IgD-negative memory B cell (primary cell): ENCODE measurements around the gene NOTUM. TPM values are rescaled to one million over a fixed set of nuclear protein-coding genes. Genes with fewer than 3 reads are reported as not detected.

ENCODE experiments used
- H3K27ac Mint-ChIP-seq, 3 donors: one replicate each; pipeline ENCODE4 v1.8.0; 2020 to 2022; ENCODE audit warnings: mild to moderate bottlenecking in 3 of 3, mixed read lengths in 3 of 3, moderate library complexity in 1 of 3
- H3K27me3 Mint-ChIP-seq: one replicate; pipeline ENCODE4 v1.8.0; 2021; ENCODE audit warnings: mixed read lengths
- H3K36me3 Mint-ChIP-seq: one replicate; pipeline ENCODE4 v1.8.0; 2020; ENCODE audit warnings: mild to moderate bottlenecking, mixed read lengths
- H3K4me1 Mint-ChIP-seq, 3 donors: one replicate each; pipeline ENCODE4 v1.8.0; 2020 to 2022; ENCODE audit warnings: mixed read lengths in 3 of 3, mild to moderate bottlenecking in 1 of 3
- H3K4me3 Mint-ChIP-seq, 4 donors: one replicate each; pipeline ENCODE4 v1.8.0; 2020 to 2022; ENCODE audit warnings: mild to moderate bottlenecking in 4 of 4, mixed read lengths in 4 of 4, moderate library complexity in 3 of 4
- H3K9me3 Mint-ChIP-seq, 3 donors: one replicate each; pipeline ENCODE4 v1.8.0; 2020 to 2021; ENCODE audit warnings: mixed read lengths in 3 of 3, mild to moderate bottlenecking in 1 of 3
- polyA plus RNA-seq: library from polyadenylated mRNA; unstranded; fragments of 300-500 nt; fragmentation: Illumina TruSeq; gene quantifications from one replicate; pipeline ENCODE4 v1.2.3, GENCODE V29; 2021

NOTUM gene
- polyA plus RNA-seq, 1 donor from 2014 or later: not detected

DNA sequence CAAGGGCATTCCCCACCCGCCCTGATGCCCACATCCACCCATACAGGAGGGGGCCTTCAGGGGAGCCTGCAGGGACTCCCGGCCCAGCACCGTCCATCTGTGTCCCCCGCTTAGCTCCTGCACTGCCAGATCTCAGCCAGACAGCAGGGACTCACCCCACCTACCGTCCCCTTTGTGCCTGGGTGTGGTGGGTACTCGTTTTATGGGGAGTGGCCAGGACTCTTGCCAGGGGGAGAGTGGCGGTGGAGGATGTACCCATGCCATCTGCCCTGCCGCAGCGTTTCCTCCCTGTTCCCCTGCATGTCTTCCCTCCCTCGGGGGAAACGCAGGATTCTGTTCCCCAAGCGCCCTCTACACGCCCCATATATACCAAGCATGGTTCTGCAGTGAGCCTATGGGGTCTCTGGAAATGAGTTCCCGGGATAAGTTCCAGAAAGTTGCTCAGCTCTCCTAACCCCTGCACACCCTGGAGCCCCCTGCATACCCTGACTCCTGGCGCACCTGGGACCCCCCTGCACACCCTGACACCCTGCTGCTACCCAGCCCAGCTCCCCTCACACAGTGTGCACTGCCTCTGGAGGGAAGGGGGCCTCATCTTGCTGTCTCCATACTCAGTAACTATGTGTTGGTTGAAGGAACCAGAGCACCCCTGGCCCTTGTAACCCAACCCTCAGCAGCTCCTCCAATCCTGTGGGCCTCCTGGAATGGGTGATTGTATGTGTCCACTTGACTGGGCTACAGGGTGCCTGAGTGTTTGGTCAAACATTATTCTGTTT lies 29.2 kb downstream of the NOTUM start:
- no peaks in the 10 kb centered on the region for H3K9me3 Mint-ChIP-seq
- peaks cover 0 to 3% (median 0%) of the 10 kb centered on the region in 3 donors for H3K4me1 Mint-ChIP-seq
- peak overlapping the region in 1 of 4 donors; percentile 71 for H3K4me3 Mint-ChIP-seq
- H3K36me3 Mint-ChIP-seq: no peaks in the 10 kb centered on the region
- peak overlapping the region in 1 of 3 donors; percentile 25 for H3K27ac Mint-ChIP-seq
- H3K27me3 Mint-ChIP-seq: peaks cover 8% of the 10 kb centered on the region

DNA sequence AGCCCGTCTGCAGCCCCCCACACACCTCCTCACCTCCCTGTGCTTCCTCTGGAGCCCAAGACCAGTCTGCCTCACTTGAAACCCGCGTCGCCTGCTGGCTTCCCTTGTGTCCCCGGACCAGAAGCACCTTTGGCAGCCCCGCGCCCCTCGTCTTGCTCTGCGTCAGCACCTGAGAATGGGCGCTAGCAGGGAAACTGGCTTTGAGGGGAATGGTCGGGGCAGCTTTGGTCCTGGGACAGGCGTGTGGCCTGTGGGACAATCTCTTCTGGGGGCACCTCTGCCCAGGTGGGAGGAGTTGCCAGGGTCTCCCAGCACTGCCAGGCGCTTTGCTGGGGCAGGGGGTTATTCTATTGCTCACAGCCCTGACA lies 29.8 kb downstream of the NOTUM start:
- H3K4me3 Mint-ChIP-seq: peak overlapping the region in 1 of 4 donors; percentile 71
- H3K9me3 Mint-ChIP-seq: no peaks in the 10 kb centered on the region
- peaks cover 8% of the 10 kb centered on the region for H3K27me3 Mint-ChIP-seq
- peak overlapping the region in 2 of 3 donors; percentile 23 to 87 for H3K27ac Mint-ChIP-seq
- no peaks in the 10 kb centered on the region for H3K36me3 Mint-ChIP-seq
- H3K4me1 Mint-ChIP-seq: peaks cover 4 to 6% (median 5%) of the 10 kb centered on the region in 3 donors

DNA sequence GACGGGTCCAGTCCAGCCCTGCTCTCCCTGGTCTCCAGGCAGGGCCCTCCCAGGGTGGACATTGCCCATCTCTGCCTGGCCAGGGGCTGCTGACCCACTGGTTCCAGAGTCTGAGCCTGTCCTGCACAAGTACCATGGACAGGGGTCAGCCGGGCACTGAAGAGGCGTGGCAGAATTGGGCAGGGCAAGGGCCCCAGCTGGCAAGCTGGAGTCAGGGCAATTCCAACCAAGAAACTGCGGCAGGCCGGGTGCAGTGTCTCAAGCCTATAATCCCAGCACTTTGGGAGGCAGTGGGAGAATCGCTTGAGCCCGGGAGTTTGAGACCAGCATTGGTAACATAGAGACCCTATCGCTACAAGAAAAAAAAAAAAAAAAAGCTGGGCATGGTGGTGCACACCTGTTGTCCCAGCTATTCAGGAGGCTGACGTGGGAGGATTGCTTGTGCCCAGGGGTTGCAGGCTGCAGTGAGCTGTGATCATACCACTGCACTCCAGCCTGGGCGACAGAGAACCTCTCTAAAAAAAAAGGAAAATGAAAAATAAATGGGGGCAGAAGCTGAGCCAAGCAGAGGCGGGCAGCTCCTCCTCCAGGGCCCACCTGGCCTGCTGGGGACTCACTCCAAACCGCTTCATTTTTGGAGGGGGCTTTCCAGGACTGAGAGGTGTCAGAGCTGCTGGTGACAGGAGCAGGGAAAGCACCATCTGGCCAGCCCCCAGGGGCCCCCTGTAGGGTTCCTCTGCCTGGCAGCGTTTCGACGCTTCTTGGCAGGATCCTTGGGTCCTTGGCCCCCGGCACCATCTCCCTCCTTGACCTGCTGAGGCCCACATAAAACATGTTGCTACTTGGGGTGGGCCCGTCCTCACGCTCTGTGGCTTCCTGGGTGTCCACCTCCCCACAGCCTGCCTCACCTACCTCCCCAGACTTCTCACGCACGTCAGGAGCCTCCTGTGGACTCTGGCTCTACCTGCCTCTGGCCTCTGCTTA lies 30.6 kb downstream of the NOTUM start:
- H3K27me3 Mint-ChIP-seq: peaks cover 8% of the 10 kb centered on the region
- no peaks in the 10 kb centered on the region for H3K9me3 Mint-ChIP-seq
- H3K4me1 Mint-ChIP-seq: peaks cover 6 to 8% (median 6%) of the 10 kb centered on the region in 3 donors
- peak overlapping the region in 1 of 3 donors; percentile 87 for H3K27ac Mint-ChIP-seq
- peak overlapping the region in 1 of 4 donors; percentile 71 for H3K4me3 Mint-ChIP-seq
- no peaks in the 10 kb centered on the region for H3K36me3 Mint-ChIP-seq

DNA sequence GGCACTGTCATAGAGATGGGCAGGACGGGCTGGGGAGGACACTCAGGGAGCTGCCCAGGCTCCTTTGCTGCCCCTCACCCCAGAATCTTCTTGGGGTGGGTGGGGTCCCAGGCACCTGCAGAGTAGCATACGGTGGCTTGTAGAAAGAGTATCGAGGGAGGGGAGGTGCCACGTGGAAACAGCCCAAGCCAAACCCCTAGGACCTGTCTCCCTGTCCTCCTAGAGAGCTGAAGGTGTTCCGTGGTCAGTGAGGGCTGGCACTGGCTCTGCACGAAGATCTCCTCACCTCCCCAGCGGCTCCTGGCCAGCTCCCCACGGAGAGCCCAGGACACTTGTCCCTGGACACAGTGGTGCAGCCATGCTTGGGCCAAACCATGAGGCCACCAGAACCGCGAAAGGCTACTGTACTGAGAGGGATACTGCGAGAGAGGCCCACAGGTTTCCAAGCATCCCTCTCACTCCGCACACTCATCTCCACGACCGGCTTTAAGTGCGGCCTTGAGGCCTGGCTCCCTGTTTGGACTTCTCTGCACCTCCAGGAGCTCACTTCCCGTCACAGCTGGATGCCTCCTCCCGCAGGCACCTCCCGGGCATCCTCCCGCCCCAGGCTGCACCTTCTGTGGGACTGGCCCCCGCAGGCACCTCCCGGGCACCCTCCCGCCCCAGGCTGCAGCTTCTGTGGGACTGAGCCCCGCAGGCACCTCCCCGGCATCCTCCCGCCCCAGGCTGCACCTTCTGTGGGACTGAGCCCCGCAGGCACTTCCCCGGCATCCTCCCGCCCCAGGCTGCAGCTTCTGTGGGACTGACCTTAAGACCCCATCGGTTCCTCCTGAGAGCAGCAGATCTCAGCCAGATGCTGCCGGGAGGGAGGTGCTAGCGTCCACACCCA lies 31.5 kb downstream of the NOTUM start:
- H3K4me3 Mint-ChIP-seq: peak overlapping the region in 3 of 4 donors; percentile 43 to 49 (median 44)

DNA sequence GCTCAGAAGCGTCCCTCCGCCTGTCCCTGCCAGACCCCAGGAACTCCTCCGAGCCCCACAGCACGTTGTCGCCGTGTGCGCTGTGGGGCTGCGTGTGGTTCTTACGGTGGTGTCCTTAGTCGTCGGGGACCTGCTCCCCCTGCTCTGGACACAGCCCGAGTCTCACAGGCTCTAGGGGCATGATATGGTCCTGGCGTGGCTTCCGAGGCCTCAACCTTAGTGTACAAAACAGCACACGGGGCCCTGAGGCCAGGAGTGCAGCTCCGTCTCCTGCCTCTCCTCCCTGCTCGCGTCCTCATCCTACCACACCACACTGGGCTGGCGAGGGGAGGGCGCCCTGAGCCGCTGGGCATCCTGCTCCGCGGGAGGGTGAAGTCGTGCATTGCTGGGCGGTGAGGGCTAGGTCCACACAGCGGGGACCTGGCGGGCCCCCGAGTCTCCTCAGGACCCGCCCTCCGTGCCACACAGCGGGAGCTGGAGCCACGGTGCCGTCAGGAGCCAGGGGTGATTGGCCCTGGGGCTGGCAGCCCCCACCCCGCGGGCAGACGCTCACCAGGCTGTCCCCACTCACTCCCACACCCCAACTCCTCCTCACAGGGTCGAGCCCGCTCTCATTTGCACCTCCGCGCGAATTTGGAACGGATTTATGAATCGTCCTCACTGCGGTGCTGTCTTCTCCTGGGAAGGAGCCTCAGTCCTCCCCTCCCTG lies 32.3 kb downstream of the NOTUM start:
- peak overlapping the region in 1 of 3 donors; percentile 86 for H3K27ac Mint-ChIP-seq
- H3K4me1 Mint-ChIP-seq: peaks cover 4 to 10% (median 6%) of the 10 kb centered on the region in 3 donors
- H3K9me3 Mint-ChIP-seq: no peaks in the 10 kb centered on the region
- peak overlapping the region; percentile 44 to 82 (median 62) for H3K4me3 Mint-ChIP-seq
- no peaks in the 10 kb centered on the region for H3K36me3 Mint-ChIP-seq
- H3K27me3 Mint-ChIP-seq: peaks cover 8% of the 10 kb centered on the region

More for the DNA sequence above, 31.5 kb downstream of the NOTUM start:
- H3K27me3 Mint-ChIP-seq: peaks cover 8% of the 10 kb centered on the region
- H3K4me1 Mint-ChIP-seq: peaks cover 6 to 9% (median 6%) of the 10 kb centered on the region in 3 donors
- peak overlapping the region in 1 of 3 donors; percentile 86 for H3K27ac Mint-ChIP-seq
- H3K36me3 Mint-ChIP-seq: no peaks in the 10 kb centered on the region
- H3K9me3 Mint-ChIP-seq: no peaks in the 10 kb centered on the region

DNA sequence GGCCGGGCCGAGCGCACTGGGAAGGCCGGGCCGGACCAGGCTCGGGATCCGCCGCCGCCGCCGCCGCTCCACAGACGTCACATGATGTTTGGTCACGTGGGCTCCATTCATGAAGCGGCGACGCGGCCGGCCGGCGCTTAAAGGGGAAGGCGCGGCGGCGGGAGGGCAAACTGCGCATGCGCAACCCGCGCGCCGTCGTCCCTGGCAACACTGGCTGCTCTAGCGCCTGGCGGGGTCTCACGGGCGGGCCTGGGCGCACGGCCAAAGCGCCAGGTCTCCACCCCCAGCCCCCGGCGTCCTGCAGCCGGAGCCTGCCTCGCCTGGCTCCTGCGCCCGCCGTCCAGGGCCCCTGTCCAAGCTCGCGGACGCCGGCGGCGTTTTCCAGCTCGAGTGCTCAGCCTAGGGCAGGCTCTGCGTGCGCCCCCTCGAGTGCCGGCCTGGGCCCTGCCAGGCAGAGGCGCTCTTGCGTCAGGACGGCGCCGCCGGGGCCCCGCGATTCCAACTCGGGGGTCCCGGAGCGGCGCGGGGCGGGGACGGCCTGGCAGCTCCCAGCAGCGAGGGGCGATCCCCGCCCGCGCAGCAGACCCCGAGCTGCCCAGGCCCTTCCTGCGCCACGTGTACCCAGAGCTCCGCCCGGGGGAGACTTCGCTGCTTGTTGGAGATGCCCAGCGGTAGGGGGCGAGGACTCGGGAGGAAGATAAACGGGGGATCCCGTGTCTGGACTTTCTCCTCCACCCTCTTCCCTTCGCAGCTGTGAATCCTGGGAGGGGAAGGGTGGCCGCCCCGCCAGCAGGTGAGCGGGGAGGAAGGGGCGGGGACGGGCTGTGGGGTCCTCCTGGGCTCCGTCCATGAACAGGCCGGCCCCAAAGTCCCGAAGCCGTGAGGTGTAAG lies 33.1 kb downstream of the NOTUM start, which contains the start of gene MAFG:
Gene MAFG (minus strand): TSS at position 83 of the 891 bp plus-strand sequence. CDS start 4,550 bp downstream, outside the sequence.
- Mint-ChIP-seq H3K9me3 (no peaks in the 10 kb centered on the region), H3K27me3 (peaks cover 8% of the 10 kb centered on the region), H3K27ac (peak within 1 kb of the TSS; percentile 86 to 98 (median 91)), H3K36me3 (no peaks in the 10 kb centered on the region), H3K4me1 (peaks cover 3 to 10% (median 6%) of the 10 kb centered on the region in 3 donors), H3K4me3 (peak within 1 kb of the TSS; percentile 82 to 95 (median 90))

DNA sequence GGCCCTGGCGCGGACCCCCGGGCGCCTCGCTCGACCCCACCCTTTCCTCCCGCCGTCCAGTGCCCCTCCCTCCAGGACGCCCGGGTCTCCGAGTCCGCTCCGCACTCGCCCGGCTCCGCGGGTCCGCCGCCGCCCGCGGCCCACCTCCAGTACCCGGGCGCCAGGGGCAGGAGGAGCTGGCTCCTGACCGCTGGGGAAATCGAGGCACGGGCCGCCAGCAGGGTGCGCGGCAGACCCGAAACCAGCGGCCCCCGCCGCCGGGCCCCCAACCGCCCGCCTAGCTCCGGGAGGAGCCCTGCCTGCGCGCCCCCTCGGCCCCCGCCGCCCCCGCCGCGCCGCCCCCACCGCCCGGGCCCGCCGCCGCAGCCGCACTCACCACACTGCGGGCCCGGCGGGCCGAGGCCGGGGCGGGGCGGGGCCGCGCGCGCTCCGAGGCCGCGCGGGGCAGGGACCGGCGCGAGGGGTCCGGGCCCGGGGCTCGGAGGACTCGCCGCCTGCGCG lies 33.8 kb downstream of the NOTUM start:
- Mint-ChIP-seq H3K4me1 (peaks cover 3 to 10% (median 6%) of the 10 kb centered on the region in 3 donors), H3K27ac (peak overlapping the region in 2 of 3 donors; percentile 47 to 98), H3K4me3 (peak overlapping the region in 3 of 4 donors; percentile 63 to 76 (median 70)), H3K36me3 (no peaks in the 10 kb centered on the region), H3K27me3 (peaks cover 8% of the 10 kb centered on the region), H3K9me3 (no peaks in the 10 kb centered on the region)

DNA sequence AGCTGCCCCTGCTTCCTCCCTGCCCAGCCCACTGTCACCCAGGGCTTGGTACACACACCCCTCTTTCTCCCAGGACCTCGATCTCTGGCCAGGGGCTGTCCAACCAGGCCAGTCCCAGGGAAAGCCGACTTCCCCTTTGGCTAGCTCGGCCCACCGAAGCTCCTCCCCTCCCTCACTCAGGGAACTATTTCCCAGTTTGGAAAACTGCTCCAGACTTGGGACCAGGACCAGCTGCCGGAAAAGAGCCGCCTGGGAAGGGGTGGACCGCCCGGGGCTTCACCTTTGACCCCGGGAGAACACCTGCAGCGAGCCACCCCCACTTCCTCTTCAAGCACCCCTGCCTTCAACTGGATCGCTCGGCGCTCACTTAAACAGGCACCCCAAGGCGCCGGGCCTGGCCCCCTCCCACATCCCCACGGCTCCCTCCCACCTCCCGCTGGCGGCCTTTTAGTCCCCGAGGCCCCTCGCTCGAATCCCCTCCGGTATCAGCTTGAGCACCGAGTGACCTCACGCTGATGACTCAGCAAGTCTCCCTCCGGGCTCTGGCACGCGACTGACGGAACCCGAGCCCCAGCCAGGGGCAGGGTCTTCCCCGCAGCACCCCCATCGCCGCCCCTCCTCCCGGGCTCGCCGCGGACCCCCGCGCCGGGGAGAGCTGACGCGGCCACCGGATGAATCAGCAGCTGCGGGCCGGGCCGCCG lies 34.4 kb downstream of the NOTUM start:
- Mint-ChIP-seq H3K27me3 (peaks cover 8% of the 10 kb centered on the region), H3K9me3 (no peaks in the 10 kb centered on the region), H3K27ac (peak overlapping the region; percentile 86 to 98 (median 91)), H3K36me3 (no peaks in the 10 kb centered on the region), H3K4me3 (peak overlapping the region; percentile 82 to 95 (median 90)), H3K4me1 (peaks cover 3 to 10% (median 6%) of the 10 kb centered on the region in 3 donors)

DNA sequence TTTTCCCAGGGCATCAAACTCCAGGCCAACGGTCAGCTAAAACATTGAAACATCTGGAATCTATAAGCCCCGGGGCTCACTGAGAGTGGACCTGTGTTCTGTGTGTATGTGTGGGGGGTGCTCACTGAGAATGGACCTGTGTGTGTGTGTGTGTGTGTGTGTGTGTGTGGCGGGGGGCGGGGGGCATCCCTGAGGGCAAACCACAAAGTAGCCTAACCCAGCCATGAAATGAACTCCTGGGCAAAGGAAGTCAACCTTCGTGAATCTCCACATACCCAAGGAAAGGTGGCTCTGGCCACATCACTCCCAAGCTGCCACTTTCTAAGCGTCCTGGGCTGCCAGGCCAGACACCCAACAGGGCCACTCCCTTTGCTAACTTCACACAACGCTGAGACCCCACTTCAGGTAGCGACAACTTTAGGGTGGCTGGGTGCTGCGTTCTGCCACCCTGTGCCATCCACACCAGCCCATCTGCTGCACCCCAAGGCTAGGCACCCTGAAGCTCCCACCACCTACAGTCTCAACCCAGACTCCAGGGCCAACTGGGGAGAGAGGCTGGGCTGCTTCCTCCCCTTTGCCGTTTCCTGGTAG lies 35.0 kb downstream of the NOTUM start:
- H3K4me1 Mint-ChIP-seq: peaks cover 3 to 10% (median 6%) of the 10 kb centered on the region in 3 donors

DNA sequence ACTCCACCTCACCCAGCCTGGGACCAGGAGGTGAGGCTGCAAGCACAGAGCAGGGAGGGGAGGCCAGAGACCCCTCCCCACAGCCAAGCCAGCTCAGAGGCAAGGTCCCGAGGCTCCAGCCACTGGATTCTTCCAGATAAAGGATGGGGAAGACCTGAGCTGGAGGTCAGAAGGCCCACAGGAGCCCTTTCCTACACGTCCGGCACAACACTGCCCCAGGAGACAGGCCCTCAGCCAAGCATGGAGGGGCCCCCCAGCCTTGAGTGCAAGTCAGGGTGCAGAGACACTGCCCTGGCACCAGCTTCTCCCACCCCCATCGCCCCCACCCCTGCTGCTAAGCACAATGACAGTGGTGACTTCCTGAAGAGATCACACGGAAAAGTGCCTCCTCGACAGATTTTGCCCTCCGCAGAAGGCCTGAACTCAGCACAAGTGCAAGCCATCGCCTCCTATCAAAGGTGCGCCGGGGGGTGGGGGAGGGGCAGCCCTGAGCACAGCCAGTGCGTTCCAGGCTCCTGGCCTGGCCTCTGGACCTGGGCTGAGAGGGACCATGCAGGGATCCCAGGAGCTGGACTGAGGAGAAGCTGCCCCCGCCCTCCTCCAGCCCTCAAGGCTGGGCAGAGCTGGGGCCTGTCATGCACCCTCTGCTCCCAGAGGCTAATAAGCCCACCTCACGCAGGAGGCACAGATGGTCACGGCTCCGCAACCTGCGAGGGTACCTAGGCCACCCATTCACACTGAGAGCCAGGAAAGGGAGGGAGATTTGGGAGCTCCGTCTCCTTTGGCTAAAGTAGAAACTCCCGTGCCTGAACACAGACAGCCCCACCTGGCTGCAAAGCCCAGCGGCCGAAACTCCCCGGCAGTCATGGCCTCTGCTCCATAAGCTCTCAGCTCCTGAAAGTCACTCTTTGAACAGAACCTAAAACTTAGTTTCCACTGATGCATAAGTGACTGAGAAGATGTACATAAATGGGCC lies 36.1 kb downstream of the NOTUM start:
- Mint-ChIP-seq H3K27ac (peak overlapping the region in 1 of 3 donors; percentile 68), H3K4me1 (peaks cover 3 to 10% (median 6%) of the 10 kb centered on the region in 3 donors), H3K36me3 (no peaks in the 10 kb centered on the region), H3K9me3 (no peaks in the 10 kb centered on the region), H3K4me3 (peak overlapping the region; percentile 12 to 88 (median 68)), H3K27me3 (peaks cover 4% of the 10 kb centered on the region)

More for the DNA sequence above, 35.0 kb downstream of the NOTUM start:
- peak overlapping the region; percentile 86 to 98 (median 91) for H3K27ac Mint-ChIP-seq
- no peaks in the 10 kb centered on the region for H3K9me3 Mint-ChIP-seq
- H3K27me3 Mint-ChIP-seq: peaks cover 7% of the 10 kb centered on the region
- H3K4me3 Mint-ChIP-seq: peak overlapping the region; percentile 82 to 95 (median 90)
- no peaks in the 10 kb centered on the region for H3K36me3 Mint-ChIP-seq
